ENCODE data around the gene ERICH4.
"Not testable (repeated sequence)": the region's sequence is repeated elsewhere in the genome, so short reads cannot be mapped to it uniquely, and the experiment has no call there.

The ERICH4 gene

GRCh38 chr19:41476583-41476982 lies 33.6 kb downstream of the ERICH4 start:
- Histone ChIP-seq H3K4me1 (ENCODE audit: control insufficient read depth, insufficient read depth, low read length, poor library complexity, severe bottlenecking) (no peaks in the 10 kb centered on the region), H3K4me3 (ENCODE audit: insufficient read depth, low read depth, low read length, poor library complexity, severe bottlenecking) (no peak overlapping the region), H3K27ac (ENCODE audit: insufficient read depth, low read length, poor library complexity, severe bottlenecking) (no peak overlapping the region), H3K36me3 (ENCODE audit: control insufficient read depth, insufficient read depth, low read length) (no peaks in the 10 kb centered on the region), H3K9me3 (ENCODE audit: control insufficient read depth, low read length) (no peaks in the 10 kb centered on the region), H3K27me3 (replicated peaks; ENCODE audit: control insufficient read depth, insufficient read depth, low read length, poor library complexity, severe bottlenecking) (peaks cover 3% of the 10 kb centered on the region)
- DNase-seq, result no peak

GRCh38 chr19:41478171-41478570 lies 35.2 kb downstream of the ERICH4 start:
- DNase-seq, result no peak
- H3K9me3 ChIP-seq (ENCODE audit: control insufficient read depth, low read length), result no peaks in the 10 kb centered on the region
- H3K27ac ChIP-seq (ENCODE audit: insufficient read depth, low read length, poor library complexity, severe bottlenecking), result no peak overlapping the region
- no peaks in the 10 kb centered on the region for H3K4me1 ChIP-seq (ENCODE audit: control insufficient read depth, insufficient read depth, low read length, poor library complexity, severe bottlenecking)
- no peak overlapping the region for H3K4me3 ChIP-seq (ENCODE audit: insufficient read depth, low read depth, low read length, poor library complexity, severe bottlenecking)
- H3K36me3 ChIP-seq (ENCODE audit: control insufficient read depth, insufficient read depth, low read length), result no peaks in the 10 kb centered on the region
- no peaks in the 10 kb centered on the region for H3K27me3 ChIP-seq (replicated peaks; ENCODE audit: control insufficient read depth, insufficient read depth, low read length, poor library complexity, severe bottlenecking)

GRCh38 chr19:41478875-41479756 lies 36.2 kb downstream of the ERICH4 start:
- DNase-seq, result no peak

DNA sequence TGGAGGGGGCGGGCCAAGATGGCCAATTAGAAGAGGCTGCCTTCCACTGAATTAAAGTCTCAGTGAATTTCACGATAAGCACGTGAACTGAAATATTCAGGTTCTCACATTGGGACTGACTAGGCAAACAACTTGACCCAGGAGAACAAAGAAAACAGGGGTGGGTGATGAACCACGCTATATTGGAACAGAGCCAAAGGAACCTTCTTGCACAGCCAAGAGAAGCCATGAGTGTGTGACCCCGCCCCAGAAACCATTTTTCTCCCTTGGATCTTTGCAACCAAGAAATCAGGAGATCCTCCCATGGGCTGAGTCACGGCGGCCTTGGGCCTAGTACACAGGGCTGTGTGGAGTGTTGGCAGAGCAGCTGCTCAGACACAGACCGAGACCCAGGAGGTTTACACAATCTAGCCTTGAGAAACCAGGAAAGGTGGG lies 36.8 kb downstream of the ERICH4 start:
- no peaks in the 10 kb centered on the region for H3K4me1 ChIP-seq (ENCODE audit: control insufficient read depth, insufficient read depth, low read length, poor library complexity, severe bottlenecking)

More at GRCh38 chr19:41478875-41479756, 36.2 kb downstream of the ERICH4 start:
- H3K4me3 ChIP-seq (ENCODE audit: insufficient read depth, low read depth, low read length, poor library complexity, severe bottlenecking), result no peak overlapping the region
- H3K27ac ChIP-seq (ENCODE audit: insufficient read depth, low read length, poor library complexity, severe bottlenecking), result no peak overlapping the region
- H3K9me3 ChIP-seq (ENCODE audit: control insufficient read depth, low read length), result no peaks in the 10 kb centered on the region
- no peaks in the 10 kb centered on the region for H3K4me1 ChIP-seq (ENCODE audit: control insufficient read depth, insufficient read depth, low read length, poor library complexity, severe bottlenecking)
- H3K27me3 ChIP-seq (replicated peaks; ENCODE audit: control insufficient read depth, insufficient read depth, low read length, poor library complexity, severe bottlenecking), result no peaks in the 10 kb centered on the region
- no peaks in the 10 kb centered on the region for H3K36me3 ChIP-seq (ENCODE audit: control insufficient read depth, insufficient read depth, low read length)

GRCh38 chr19:41480336-41480735 lies 37.4 kb downstream of the ERICH4 start:
- H3K36me3 ChIP-seq (ENCODE audit: control insufficient read depth, insufficient read depth, low read length), result no peaks in the 10 kb centered on the region
- H3K27ac ChIP-seq (ENCODE audit: insufficient read depth, low read length, poor library complexity, severe bottlenecking), result no peak overlapping the region
- H3K9me3 ChIP-seq (ENCODE audit: control insufficient read depth, low read length), result no peaks in the 10 kb centered on the region
- DNase-seq, result no peak
- H3K27me3 ChIP-seq (replicated peaks; ENCODE audit: control insufficient read depth, insufficient read depth, low read length, poor library complexity, severe bottlenecking), result no peaks in the 10 kb centered on the region
- H3K4me3 ChIP-seq (ENCODE audit: insufficient read depth, low read depth, low read length, poor library complexity, severe bottlenecking), result no peak overlapping the region
- no peaks in the 10 kb centered on the region for H3K4me1 ChIP-seq (ENCODE audit: control insufficient read depth, insufficient read depth, low read length, poor library complexity, severe bottlenecking)

More for the DNA sequence above, 36.8 kb downstream of the ERICH4 start:
- H3K9me3 ChIP-seq (ENCODE audit: control insufficient read depth, low read length), result no peaks in the 10 kb centered on the region
- no peaks in the 10 kb centered on the region for H3K36me3 ChIP-seq (ENCODE audit: control insufficient read depth, insufficient read depth, low read length)
- no peak overlapping the region for H3K27ac ChIP-seq (ENCODE audit: insufficient read depth, low read length, poor library complexity, severe bottlenecking)
- DNase-seq, result no peak
- no peaks in the 10 kb centered on the region for H3K27me3 ChIP-seq (replicated peaks; ENCODE audit: control insufficient read depth, insufficient read depth, low read length, poor library complexity, severe bottlenecking)
- H3K4me3 ChIP-seq (ENCODE audit: insufficient read depth, low read depth, low read length, poor library complexity, severe bottlenecking), result no peak overlapping the region

DNA sequence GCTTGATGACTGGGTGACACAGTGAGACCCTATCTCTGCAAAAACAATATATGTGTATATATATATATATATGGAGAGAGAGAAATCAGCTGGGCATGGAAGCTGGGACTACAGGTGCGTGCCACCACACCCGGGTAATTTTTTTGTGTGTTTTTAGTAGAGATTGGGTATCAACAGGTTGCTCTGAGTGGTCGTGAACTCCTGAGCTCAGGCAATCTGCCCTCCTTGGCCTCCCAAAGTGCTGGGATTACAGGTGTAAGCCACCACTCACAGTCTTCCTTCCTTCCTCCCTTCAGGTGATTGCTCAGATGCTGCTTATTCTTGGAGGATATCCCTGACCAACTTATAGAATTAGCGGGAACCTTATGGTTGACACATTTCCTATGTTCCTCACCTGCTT lies 41.9 kb downstream of the ERICH4 start:
- no peaks in the 10 kb centered on the region for H3K27me3 ChIP-seq (replicated peaks; ENCODE audit: control insufficient read depth, insufficient read depth, low read length, poor library complexity, severe bottlenecking)

GRCh38 chr19:41486953-41487352 lies 44.0 kb downstream of the ERICH4 start:
- not testable (repeated sequence) for H3K27ac ChIP-seq (ENCODE audit: insufficient read depth, low read length, poor library complexity, severe bottlenecking); H3K9me3 ChIP-seq (ENCODE audit: control insufficient read depth, low read length); H3K4me1 ChIP-seq (ENCODE audit: control insufficient read depth, insufficient read depth, low read length, poor library complexity, severe bottlenecking); H3K27me3 ChIP-seq (replicated peaks; ENCODE audit: control insufficient read depth, insufficient read depth, low read length, poor library complexity, severe bottlenecking); H3K36me3 ChIP-seq (ENCODE audit: control insufficient read depth, insufficient read depth, low read length); DNase-seq; H3K4me3 ChIP-seq (ENCODE audit: insufficient read depth, low read depth, low read length, poor library complexity, severe bottlenecking)

More for the DNA sequence above, 41.9 kb downstream of the ERICH4 start:
- Histone ChIP-seq H3K4me3 (ENCODE audit: insufficient read depth, low read depth, low read length, poor library complexity, severe bottlenecking) (no peak overlapping the region), H3K4me1 (ENCODE audit: control insufficient read depth, insufficient read depth, low read length, poor library complexity, severe bottlenecking) (no peaks in the 10 kb centered on the region), H3K9me3 (ENCODE audit: control insufficient read depth, low read length) (no peaks in the 10 kb centered on the region), H3K27ac (ENCODE audit: insufficient read depth, low read length, poor library complexity, severe bottlenecking) (no peak overlapping the region), H3K36me3 (ENCODE audit: control insufficient read depth, insufficient read depth, low read length) (no peaks in the 10 kb centered on the region)
- DNase-seq, result no peak

- Histone ChIP-seq H3K36me3 (ENCODE audit: control insufficient read depth, insufficient read depth, low read length) (no peaks in the 10 kb centered on the region), H3K4me3 (ENCODE audit: insufficient read depth, low read depth, low read length, poor library complexity, severe bottlenecking) (no peak overlapping the region), H3K9me3 (ENCODE audit: control insufficient read depth, low read length) (no peaks in the 10 kb centered on the region), H3K4me1 (ENCODE audit: control insufficient read depth, insufficient read depth, low read length, poor library complexity, severe bottlenecking) (no peaks in the 10 kb centered on the region), H3K27me3 (replicated peaks; ENCODE audit: control insufficient read depth, insufficient read depth, low read length, poor library complexity, severe bottlenecking) (no peaks in the 10 kb centered on the region), H3K27ac (ENCODE audit: insufficient read depth, low read length, poor library complexity, severe bottlenecking) (no peak overlapping the region)
- DNase-seq, result no peak
Observed at GRCh38 chr19:41492843-41493242, 49.9 kb downstream of the ERICH4 start.

All from effector memory CD4-positive, alpha-beta T cell (primary cell).